OCI-LY7 (cell line): ENCODE data around the gene CRB1. TPM values are rescaled to one million over a fixed set of nuclear protein-coding genes. Genes with fewer than 3 reads are reported as not detected.

Experiments
- BruUV-seq: library from RNA; stranded (reverse); fragments of 400-500 nt; replicated peaks from 2 replicates; lab custom pipeline; 2021; lab: Mats Ljungman, UMichigan
- CTCF ChIA-PET: fragments of 300-600 bp; sonication (Branson Sonifier 250); formaldehyde crosslinking; loops from one replicate; lab custom pipeline; 2022; ENCODE audit warnings: antibody characterized with exemption; ENCODE audit not compliant: unreplicated experiment; lab: Charles Lee
- POLR2A ChIA-PET: fragments of 300-600 bp; sonication (Branson Sonifier 250); formaldehyde crosslinking; loops from one replicate; lab custom pipeline; 2022; ENCODE audit warnings: antibody characterized with exemption; lab: Charles Lee
- DNase-seq: peaks from one replicate; pipeline ENCODE4 v3.0.0-alpha.2; 2015; ENCODE audit warnings: low spot score
- H2AFZ ChIP-seq: fragments of 200-600 bp; sonication (generic), shearing (Covaris generic); 2 replicates; pipeline ENCODE4 v1.6.1; 2014; ENCODE audit warnings: mild to moderate bottlenecking, antibody characterized with exemption, low read length, moderate library complexity
- H3K27ac ChIP-seq: fragments of 200-600 bp; sonication (generic); 2 replicates; pipeline ENCODE4 v1.5.1; 2014; ENCODE audit warnings: mixed run types, low read depth, mild to moderate bottlenecking, moderate library complexity, low read length, inconsistent platforms; ENCODE audit not compliant: poor library complexity, severe bottlenecking
- H3K36me3 ChIP-seq: fragments of 200-600 bp; sonication (generic); 2 replicates; pipeline ENCODE4 v1.6.1; 2014; ENCODE audit warnings: mild to moderate bottlenecking, antibody characterized with exemption, low read length, moderate library complexity, mixed read lengths; ENCODE audit not compliant: insufficient read depth
- H3K4me1 ChIP-seq: fragments of 200-600 bp; sonication (generic); 2 replicates; pipeline ENCODE4 v1.5.1; 2014; ENCODE audit warnings: mild to moderate bottlenecking, low read length; ENCODE audit not compliant: insufficient read depth, poor library complexity, severe bottlenecking
- H3K4me2 ChIP-seq: fragments of 200-600 bp; sonication (generic); 2 replicates; pipeline ENCODE4 v1.6.1; 2014; ENCODE audit warnings: mild to moderate bottlenecking, low read length
- H3K4me3 ChIP-seq: fragments of 200-600 bp; sonication (generic); 2 replicates; pipeline ENCODE4 v1.5.1; 2014; ENCODE audit warnings: mild to moderate bottlenecking, low read depth, low read length; ENCODE audit not compliant: poor library complexity, severe bottlenecking
- H3K79me2 ChIP-seq: fragments of 200-600 bp; sonication (generic); 2 replicates; pipeline ENCODE4 v1.6.1; 2016; ENCODE audit warnings: low read depth, mild to moderate bottlenecking, low read length, moderate library complexity, mixed read lengths; ENCODE audit not compliant: insufficient read depth
- H3K9me2 ChIP-seq: fragments of 200-600 bp; sonication (generic); 2 replicates; pipeline ENCODE4 v1.6.1; 2016; ENCODE audit warnings: mild to moderate bottlenecking, low read length, mixed read lengths; ENCODE audit not compliant: insufficient read depth
- H3K9me3 ChIP-seq: fragments of 200-600 bp; sonication (generic); 2 replicates; pipeline ENCODE4 v1.6.1; 2014; ENCODE audit warnings: mild to moderate bottlenecking, mixed run types, low read length, mixed read lengths
- H4K20me1 ChIP-seq: fragments of 200-600 bp; sonication (generic); 2 replicates; pipeline ENCODE4 v1.6.1; 2014; ENCODE audit warnings: mild to moderate bottlenecking, antibody characterized with exemption, low read length, moderate library complexity, mixed read lengths; ENCODE audit not compliant: insufficient read depth
- CTCF ChIP-seq: fragments of 200-600 bp; sonication (generic); conservative IDR thresholded peaks from 2 replicates; pipeline ENCODE4 v1.5.1; 2014; ENCODE audit warnings: mild to moderate bottlenecking, antibody characterized with exemption, low read length, moderate library complexity, mixed read lengths
- EZH2phosphoT487 ChIP-seq: fragments of 200-600 bp; sonication (generic); IDR thresholded peaks from 2 replicates; pipeline ENCODE4 v1.6.1; 2018; ENCODE audit warnings: low read depth, borderline replicate concordance, mild to moderate bottlenecking, mixed run types, antibody characterized with exemption, low read length, moderate library complexity, mixed read lengths
- intact Hi-C: fragments of 100-400 bp; cut with micrococcal nuclease; formaldehyde crosslinking; loops from one replicate; pipeline ENCODE4 v1.10.0; 2022; ENCODE audit not compliant: unreplicated experiment
- total RNA-seq, 2 experiments: library from RNA; depleted of rRNA in 1 of 2; stranded (reverse); fragments of >200 nt in 1 of 2; shearing (Covaris generic) in 1 of 2; gene quantifications; 2 replicates each; pipeline ENCODE4 v1.2.3, GENCODE V29; 2014 to 2022

Gene CRB1
- total RNA-seq, 2 experiments from 2014 or later: 0.25 TPM; not detected in 1

DNA sequence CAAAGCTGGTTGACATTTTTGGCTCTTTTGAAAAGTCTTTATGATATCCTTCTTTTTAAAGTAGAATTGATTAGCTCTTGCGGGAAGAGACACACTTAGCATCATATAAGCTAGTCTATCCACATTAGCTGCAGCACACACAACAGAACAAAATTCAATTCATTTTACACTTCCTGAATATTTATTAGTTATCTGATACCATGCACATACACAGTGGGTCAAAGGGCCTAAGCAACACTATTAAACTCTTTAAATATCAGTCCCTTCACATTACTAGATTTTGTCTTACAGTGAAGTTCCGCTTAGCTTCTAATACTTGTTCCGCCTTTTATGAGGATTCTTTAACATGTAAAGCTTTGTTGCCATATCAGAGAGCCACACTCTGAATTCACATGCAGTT, 169.5 kb downstream of the CRB1 start:
- no peak for TF ChIP-seq CTCF
- TF ChIP-seq EZH2phosphoT487: no peak
- H3K4me3 ChIP-seq: no peak overlapping the region
- H4K20me1 ChIP-seq: no peaks in the 10 kb centered on the region
- no peak for DNase-seq
- CTCF ChIA-PET: no interaction called here
- intact Hi-C loops: no loop called here
- H3K9me2 ChIP-seq: no peaks in the 10 kb centered on the region
- no peaks in the 10 kb centered on the region for H3K4me1 ChIP-seq
- no peak overlapping the region for H3K27ac ChIP-seq
- no peak overlapping the region for H3K4me2 ChIP-seq
- H3K79me2 ChIP-seq: no peaks in the 10 kb centered on the region
- H3K9me3 ChIP-seq: no peaks in the 10 kb centered on the region
- H3K36me3 ChIP-seq: no peaks in the 10 kb centered on the region
- H2AFZ ChIP-seq: no peak overlapping the region
- POLR2A ChIA-PET: interaction anchor here (0.6 kb wide), 2 partner anchors 43 to 1771 kb away, joined by 3 read pairs; no protein-coding TSS in a partner anchor
- BruUV-seq: no TSS peak

DNA sequence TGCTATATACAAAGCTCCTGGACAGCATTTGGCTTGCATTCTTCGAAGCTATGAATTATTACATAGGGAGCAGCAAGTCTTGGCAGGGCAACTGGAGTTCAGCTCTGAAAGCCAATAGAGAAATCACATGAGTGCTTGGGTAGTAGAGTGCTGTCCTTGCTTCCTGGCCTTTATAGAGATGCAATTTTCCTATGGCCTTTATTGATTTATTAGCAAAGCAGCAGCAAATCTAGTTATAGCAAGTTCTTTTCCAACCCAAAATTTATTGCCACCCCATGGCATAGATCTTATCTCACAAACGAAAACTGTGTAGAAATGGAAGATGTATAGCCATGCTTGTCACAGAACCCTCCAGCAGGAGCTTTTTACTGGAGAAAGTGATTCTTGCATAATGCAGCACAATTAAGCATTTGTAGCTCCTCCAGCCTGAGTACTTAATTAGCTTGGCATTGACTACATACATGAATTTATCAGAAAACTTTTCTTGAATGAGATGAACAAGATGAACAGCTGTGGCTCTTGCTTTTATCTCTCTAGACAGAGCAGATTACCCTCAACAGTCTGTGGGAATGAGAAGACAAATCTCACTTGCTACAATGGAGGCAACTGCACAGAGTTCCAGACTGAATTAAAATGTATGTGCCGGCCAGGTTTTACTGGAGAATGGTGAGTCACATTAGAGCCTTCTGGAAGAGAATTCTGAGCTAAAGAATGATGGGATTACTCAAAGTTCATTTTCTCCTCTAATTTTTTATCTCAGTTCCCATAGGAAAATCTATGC, 170.1 kb downstream of the CRB1 start:
- no TSS peak for BruUV-seq

More for the DNA sequence above, 170.1 kb downstream of the CRB1 start:
- ChIA-PET POLR2A (interaction anchor here (0.6 kb wide), 1 partner anchor 42 kb away, joined by 3 read pairs; no protein-coding TSS in a partner anchor), CTCF (no interaction called here)
- H3K36me3 ChIP-seq: no peaks in the 10 kb centered on the region
- no peaks in the 10 kb centered on the region for H4K20me1 ChIP-seq
- no peak for DNase-seq
- no peak overlapping the region for H2AFZ ChIP-seq
- H3K4me1 ChIP-seq: no peaks in the 10 kb centered on the region
- no peak overlapping the region for H3K27ac ChIP-seq
- H3K4me2 ChIP-seq: no peak overlapping the region
- TF ChIP-seq EZH2phosphoT487: no peak
- TF ChIP-seq CTCF: no peak
- no peaks in the 10 kb centered on the region for H3K79me2 ChIP-seq
- no peaks in the 10 kb centered on the region for H3K9me2 ChIP-seq
- no peaks in the 10 kb centered on the region for H3K9me3 ChIP-seq
- intact Hi-C loops: no loop called here
- no peak overlapping the region for H3K4me3 ChIP-seq
